Effector CD4-positive, alpha-beta T cell (primary cell): ENCODE measurements around the gene PGM5. TPM values are rescaled to one million over a fixed set of nuclear protein-coding genes. Genes with fewer than 3 reads are reported as not detected.
"Not testable (repeated sequence)": the region's sequence is repeated elsewhere in the genome, so short reads cannot be mapped to it uniquely, and the experiment has no call there.

ENCODE experiments used
- DNase-seq: peaks from one replicate; pipeline ENCODE4 v3.0.0-alpha.2; 2020
- total RNA-seq: gene quantifications from one replicate; lab custom pipeline; 2026; lab: John Stamatoyannopoulos, UW

The PGM5 gene
- not detected for total RNA-seq

DNA sequence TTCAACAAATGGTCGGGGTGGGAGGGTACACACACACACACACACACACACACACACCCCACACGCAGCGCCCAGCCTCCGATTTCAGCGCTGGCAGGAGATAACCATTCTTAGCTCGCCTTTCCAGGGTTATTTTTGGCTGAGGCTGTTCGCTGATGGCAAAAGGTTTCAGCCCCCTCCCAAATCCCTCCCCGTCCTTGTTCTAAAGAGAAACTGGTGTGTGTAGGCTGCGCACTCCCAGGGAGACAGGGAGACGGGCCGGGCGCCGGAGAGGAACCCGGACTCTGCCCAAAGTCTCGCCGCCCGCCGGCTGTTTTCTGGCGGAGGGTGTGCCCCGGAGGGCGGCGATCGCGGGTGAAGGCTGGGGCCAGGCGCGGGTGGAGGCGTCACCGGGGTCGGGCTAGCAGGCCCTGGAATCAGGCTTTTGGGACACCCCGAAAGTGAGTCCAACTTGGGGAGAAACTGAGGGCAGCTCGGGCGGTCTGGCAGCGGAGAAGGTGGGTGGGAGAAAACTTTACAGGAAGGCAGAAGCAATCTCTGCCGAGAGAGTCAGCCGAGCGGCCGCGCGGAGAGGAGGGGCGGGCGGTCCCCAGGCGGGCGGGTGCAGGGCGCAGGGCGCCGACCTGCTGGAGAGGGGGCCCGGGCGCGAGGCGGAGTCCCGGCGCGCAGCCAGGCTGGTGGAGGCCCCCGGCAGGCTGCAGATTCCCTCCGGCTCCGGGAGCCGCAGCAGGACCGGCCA lies at the start of gene PGM5:
PGM5 (plus strand) TSS at position 232 of the 739 bp plus-strand sequence. CDS start 517 bp downstream, outside the sequence.
- DNase-seq: not testable (repeated sequence)

DNA sequence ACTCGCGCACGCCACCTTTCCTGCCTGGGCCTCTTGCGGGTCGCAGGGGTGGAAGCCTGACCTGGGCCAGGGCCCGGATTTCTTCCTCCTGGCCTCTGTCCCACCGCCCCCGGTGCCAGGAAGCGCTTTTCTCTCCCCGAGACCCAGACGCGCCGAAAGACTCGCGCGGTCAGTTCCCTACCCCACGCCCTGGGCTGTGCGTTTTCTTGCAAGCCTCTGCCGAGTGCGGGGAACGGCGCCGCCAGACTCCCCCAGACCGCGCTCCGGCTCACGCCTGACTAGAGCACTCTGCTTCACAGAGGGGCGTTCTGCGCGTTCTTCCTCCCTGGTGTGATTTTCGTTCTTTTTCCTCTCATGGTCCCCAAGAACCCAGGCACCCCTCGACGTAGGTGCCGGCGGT lies 49.3 kb upstream of the PGM5 start:
- DNase-seq: not testable (repeated sequence)

DNA sequence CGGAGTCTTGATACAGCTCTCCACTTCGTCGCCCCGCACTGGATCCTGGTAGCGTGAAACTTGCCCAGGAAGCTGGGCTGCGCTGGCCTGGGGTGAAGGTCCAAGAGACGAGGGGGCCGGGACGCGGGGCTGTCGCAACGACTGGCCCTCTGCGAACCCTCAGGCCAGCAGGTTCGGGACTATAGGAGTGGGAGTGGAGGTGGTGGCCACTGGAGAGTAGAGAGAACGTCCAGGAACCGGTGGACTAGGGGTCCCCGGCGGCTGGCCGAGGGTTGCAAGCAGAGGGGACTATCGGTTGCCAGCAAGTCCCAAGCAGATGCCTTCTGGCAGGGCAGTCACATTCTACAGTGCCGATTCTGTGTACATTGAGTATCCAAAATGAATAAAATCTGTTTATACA lies 48.8 kb upstream of the PGM5 start:
- not testable (repeated sequence) for DNase-seq

DNA sequence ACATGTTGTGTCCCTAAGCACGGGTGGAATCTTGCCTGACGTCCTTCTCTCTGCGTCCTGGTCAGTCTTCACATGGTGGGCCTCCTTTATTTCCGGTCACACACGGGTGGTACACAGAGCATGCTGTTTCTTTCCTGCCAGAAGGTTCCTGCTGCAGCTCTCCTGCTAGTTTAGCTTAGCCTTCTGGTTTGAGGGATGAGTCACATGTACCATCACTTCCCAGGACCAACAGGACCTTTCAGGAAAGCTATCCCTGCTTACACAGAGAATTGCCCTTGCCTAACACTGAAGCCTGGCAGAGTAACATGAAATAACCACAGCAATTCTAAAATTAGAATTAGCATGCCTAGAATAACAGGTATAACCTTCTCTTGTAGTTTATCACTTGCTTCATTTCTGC lies 45.2 kb upstream of the PGM5 start:
- not testable (repeated sequence) for DNase-seq

DNA sequence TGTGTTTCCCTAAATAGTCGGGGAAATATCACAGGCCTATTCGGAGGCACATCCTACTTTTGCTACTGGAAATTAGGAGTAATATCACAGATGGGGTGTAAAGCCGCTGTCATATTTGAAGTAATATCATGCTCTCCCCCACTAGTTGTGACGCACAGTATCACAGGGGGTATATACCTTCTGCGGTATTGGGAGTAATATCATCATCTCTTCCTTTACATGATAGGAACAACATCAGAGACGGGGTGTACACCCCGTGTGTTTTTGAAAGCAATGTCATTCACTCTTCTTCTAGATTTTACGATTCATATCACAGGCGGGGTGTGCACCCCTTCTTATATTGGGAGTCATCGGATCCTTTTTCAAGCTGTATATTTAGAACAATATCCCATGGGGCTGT lies 38.2 kb upstream of the PGM5 start:
- DNase-seq: not testable (repeated sequence)

DNA sequence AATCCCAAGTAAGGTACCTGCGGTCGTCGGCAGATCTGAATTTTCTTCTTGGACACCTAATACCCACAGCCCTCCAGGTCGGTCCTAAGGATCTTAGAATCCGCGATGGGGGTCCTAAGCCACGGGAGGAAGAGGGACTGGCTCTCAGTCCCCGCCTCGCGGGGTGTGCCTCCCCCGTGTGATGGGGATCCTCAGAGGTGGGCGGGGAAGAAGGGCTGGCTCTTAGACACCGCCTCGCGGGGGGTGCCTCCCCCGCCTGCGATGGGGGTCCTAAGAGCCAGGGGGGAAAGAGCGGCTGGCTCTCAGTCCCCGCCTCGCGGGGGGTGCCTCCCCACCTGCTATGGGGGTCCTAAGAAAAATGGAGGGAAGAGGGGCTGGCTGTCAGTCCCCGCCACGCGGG lies 32.7 kb upstream of the PGM5 start:
- DNase-seq: not testable (repeated sequence)

DNA sequence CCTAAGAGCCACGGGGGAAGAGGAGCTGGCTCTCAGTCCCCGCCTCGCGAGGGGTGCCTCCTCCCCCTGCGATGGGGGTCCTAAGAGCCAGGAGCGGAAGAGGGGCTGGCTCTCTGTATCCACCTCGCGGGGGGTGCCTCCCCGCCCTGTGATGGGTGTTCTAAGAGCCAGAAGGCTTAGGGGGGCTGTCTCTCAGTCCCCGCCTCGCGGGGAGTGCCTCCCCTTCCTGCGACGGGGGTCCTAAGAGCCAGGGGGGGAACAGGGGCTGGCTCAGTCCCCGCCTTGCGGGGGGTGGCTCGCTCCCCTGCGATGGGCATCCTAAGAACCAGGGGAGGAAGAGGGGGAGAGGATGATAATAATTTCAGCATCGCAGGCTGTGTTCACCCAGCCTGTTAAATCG lies 31.9 kb upstream of the PGM5 start:
- DNase-seq: not testable (repeated sequence)

DNA sequence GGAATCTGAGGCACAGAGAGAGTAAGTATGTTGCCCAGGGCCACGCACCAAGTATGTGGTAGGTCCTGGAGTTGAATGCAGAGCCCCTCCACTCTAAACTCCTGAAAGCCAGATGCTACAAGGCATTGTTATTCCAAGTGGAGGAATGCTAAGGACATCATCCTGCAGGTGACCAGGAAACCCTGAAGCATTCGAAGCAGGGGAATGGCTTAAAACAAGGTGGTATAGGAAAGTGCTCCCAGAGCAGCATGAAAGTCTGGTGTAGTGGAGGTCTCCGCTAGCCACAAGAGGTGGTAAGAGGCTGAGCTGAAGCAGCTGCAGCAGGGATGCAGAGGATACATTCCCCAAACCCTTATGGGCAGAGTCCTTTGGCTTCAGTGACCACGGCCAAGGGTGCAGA lies 27.3 kb upstream of the PGM5 start:
- DNase-seq: not testable (repeated sequence)

DNA sequence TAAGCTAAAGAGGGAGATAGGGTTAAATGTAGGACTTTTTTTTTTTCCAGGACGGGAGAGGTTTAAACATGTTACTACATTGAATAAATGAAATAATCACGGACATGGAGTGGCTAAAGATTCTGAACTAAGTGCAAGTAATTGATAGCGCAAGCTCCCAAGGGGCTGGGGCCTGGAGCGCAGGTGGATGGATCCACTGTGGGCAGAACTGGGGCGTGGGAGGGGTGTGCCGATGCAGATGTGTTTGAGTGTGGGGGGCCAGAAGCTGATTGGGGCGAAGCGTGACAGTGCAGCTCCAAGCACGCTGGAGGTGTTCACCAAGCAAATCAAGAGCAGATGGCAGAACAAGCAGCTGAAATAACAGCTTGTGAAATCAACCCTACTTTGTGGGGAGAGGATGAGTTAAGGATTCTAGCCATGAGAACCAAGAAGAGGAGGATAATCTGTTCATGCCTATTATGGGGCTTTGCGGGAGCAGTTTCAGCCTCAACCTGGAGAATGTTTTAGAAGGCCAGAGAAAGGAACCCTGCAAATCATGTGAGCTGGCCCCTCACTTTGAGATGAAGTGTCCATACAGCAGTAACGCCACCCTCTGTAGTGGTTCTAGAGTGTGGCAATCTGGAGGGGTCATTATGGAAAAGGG lies 25.8 kb upstream of the PGM5 start:
- DNase-seq: not testable (repeated sequence)

DNA sequence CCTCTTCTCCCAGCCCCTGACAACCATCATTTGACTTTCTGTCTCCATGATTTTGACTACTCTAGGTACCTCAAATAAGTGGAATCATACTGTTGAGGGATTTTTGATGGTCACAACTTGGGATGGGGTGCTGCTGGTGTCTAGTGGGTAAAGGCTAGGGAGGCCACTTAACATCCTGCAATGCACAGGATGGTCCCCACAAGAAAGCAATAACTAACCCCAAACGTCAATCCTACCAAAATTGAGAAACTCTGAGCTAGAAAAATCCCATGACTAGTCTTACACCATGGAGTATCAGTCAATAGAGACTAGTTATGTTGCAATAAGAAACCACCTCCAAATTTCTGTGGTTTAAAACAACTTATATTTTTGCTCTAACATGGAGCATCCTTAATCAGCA lies 24.3 kb upstream of the PGM5 start:
- not testable (repeated sequence) for DNase-seq

DNA sequence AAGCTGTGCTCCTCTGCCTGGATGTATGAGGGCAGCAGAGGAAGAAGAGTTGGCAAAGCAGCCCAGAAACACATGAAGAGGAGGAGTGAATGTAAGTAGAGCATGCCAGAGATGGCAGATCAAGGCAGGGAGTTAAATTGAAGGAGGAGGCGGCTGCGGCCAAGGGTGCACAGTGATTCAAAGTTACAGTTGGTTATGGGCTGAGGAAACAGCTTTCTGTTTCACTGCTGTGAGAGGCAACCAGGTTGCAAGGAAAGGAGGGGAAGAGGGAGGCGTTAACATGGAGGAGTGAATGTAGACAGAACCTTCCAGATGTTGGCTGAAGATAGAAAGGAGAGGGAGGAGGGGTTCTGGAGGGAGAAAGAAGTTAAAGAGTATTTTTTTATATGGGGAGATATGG lies 20.5 kb upstream of the PGM5 start:
- DNase-seq: not testable (repeated sequence)

DNA sequence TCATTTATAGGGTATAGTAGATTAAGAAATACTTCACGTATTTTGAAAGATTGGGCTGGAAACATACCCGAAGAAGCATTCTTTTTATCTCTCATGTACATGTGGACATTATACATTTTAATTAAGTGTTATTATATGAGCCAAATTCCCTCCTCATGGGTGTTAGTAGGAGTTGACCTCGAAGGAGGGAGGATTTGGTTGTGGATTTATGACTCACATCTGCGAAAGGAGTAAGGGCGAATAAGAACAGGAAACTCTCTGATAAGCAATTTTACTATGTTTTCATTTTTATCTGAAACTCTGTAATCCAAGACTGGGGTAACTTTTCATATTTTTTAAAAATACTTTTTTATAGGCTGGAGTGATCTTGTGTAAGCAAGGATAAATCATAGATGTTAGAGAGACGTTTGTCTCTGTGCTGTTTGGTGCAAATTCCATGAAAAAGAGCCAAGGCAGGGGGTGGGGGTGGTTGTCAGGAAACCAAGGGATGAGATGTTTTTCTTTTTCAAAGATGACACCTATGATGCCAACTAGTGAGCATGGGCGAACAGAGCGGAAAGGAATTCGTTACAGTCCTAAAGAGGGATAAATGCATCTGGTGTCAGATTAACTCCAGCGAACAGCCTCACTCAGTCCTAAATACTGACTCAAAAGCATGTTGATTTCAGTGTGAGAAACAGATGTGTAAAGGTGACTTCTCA lies 19.6 kb upstream of the PGM5 start:
- not testable (repeated sequence) for DNase-seq

DNA sequence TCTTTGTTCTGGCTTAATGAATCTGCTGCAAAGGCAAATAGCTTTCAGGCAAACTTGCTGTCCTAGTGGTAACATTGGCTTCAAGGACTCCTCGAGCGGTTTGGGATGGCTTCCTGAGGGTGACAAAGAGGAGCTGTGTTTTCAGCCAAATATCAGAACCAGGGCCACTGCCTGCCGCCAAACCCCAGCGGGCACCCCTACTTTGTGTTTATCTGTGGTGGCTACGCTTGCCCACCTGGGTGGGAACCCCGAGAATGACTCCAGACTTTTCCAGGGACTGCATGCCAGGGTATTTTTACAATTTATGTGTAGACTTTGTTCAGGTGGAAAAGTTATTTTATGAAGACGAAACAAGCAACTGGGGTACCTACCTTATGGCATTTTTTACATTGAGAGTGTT lies 18.4 kb upstream of the PGM5 start:
- not testable (repeated sequence) for DNase-seq

DNA sequence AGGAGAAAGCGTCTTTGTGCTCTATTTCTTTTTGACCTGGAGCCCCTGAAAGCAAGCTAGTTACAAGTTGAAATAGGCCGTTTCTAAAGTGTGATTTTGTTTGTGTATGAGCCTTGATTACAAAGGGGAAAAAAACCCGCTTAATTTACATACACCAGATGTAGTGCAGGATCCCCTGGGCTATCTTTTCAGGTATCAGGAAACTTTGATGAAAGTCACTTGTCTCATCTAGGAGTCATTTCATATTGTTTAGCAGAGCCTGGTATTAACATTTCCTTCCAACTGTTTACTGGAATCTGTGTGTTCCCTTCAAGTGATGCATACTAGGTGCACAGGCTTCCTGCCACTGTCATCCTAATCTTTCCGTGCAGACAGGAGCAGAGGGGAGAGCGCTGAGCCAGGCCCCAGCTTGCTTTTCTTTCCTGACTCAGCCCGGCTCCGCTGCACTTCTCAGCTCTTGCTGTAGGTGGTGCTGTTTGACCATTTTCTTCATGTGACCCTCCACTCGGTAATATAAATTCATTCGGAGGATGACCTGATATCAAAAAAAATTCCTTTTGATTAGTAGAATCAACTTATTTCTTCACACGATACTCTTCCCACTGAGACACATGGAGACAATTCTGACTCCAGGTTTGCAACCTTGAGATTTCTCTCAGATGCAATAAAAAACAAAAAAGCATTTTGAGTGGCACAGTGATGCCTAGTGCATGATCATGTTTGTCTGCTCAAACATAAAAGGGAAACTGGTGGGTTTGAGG lies 14.0 kb upstream of the PGM5 start:
- not testable (repeated sequence) for DNase-seq

DNA sequence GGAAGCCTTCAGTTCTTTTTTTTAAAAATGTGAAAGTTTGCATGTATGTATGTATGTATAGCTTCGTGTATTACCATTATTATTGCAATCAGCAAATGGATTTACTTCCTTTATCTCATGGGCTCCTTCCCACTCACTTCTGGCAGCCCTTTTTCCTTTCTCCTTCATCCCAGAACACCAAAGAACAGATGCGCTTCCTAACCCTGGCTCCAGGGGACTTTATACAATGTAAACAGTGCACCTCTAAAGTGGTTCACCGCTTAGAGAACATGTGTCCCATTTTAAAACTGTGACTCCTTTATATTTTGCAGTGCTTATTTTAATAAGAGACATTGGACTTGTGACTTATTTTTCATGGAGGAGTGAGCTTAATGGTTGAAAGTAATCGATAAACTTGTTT lies 13.2 kb upstream of the PGM5 start:
- not testable (repeated sequence) for DNase-seq

DNA sequence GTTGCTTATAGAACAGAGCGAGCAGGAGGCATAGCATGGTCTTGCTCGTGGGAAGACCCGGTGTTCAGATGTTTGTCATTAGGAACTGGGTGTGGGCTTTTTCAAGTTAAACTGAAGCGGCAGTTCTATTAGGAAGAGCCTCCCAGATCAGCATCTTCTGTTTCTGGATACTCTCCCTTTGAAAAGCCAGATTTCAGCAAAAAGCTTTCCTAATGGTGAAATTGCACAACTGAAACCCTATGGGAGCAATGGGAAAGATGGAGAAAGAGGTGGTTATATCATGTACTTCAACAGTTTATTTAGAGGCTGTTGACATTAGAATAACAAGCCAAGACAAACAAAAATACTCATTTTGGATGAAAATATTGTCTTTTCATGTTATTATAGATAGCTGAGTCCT lies 12.4 kb upstream of the PGM5 start:
- DNase-seq: not testable (repeated sequence)

DNA sequence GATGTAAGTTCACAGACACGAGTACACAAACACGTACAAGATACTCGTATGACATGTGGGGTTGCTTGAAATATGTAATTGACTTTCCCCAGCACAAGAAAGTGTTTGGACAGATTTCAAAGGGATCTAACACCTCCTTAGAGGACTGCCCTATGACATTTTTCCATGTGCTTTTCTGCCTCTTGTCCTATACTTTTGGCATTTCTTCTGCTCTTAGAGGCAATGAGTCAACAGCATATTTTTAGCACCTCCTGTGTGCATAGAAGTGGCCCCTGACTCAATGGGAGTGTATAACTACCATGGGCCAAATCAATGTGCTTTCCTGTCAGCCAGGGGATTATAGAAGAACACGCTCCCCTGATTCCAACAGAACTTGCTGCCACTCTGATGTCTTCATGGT lies 4.7 kb upstream of the PGM5 start:
- DNase-seq: not testable (repeated sequence)

DNA sequence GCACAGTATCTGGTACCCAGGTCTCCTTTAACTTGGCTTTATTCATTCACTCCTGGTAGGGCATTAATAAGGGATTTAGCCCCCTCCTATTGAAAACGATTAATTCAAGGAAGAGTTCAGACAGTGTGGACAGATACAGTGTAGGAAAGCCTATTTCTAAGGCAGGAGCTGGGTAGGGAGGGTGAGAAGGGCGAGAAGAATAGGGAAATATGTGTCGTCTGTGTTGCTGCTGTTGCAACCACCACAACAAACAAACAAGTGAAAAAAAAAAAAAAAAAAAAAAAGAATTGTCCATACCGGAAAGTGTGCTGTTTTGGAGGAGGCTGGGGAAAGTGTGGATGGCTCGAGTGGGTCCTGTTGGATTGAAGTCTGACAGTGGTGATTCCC lies 425 bp upstream of the PGM5 start:
- not testable (repeated sequence) for DNase-seq

DNA sequence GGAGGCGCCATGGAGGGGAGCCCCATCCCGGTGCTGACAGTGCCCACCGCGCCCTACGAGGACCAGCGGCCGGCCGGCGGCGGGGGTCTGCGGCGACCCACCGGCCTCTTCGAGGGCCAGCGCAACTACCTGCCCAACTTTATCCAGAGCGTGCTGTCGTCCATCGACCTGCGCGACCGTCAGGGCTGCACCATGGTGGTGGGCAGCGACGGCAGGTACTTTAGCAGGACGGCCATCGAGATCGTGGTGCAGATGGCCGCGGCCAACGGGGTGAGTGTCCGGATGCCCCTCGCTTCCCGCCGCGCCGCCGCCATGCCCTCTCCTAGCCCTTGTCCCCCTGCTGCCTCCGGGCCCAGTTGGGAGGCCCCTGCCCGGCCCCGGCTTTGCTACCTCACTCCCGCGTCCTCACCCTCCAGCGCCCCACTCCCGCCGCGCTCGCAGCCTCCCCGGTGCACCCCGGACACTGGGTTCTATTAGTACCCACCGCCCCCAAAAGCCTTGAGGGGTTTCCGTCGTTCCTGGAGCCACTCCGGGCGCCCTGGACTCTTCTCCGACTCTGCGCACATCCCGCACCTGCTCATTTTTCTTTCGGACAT lies 806 bp downstream of the PGM5 start:
- not testable (repeated sequence) for DNase-seq

DNA sequence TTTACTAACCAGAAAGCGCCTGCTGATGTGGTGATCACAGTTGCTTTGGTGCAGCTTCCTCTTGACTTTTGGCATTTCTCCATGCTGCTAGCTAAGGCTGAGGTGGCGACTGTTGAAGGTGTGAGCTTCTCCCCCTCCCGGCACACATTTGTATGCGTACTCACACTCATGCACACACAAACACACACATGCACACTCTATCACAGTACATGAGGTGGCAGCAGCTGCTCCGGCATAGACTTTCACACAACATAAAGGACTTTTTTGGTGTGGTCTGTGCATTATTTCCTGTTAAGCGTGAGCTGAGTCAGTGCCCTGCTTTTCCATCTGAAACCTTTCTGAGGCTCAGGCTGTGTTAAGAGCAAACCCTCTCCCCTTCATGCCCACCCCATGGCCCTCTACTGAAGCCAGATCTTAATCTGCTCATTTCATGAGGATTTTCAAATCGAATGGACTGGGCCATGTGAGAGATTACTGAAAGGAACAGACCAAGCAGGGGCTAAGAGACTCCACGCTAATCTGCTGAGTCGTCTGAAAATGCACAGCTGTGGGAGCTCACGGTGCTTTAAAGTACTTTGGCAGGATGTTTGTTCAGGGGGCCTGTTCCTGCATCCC lies 10.6 kb downstream of the PGM5 start:
- not testable (repeated sequence) for DNase-seq

DNA sequence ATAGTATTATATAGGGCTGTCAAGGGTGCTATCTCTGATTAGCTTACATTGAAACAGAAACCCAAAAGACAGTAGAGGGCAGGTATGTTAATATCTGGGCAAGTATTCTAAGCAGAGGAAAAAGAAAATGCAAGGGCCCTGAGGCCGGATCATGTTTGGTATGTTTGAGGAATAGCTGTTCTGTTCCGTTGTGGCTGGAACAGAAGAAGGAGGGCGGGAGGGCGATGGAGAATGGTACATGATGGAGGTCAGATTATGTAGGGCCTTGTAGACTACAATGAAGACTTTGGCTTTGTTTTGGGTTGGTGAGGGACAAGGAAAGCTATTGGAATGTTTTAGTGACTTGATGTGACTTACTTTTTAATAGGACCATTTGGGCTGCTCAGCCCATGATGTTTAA lies 19.4 kb downstream of the PGM5 start:
- not testable (repeated sequence) for DNase-seq

DNA sequence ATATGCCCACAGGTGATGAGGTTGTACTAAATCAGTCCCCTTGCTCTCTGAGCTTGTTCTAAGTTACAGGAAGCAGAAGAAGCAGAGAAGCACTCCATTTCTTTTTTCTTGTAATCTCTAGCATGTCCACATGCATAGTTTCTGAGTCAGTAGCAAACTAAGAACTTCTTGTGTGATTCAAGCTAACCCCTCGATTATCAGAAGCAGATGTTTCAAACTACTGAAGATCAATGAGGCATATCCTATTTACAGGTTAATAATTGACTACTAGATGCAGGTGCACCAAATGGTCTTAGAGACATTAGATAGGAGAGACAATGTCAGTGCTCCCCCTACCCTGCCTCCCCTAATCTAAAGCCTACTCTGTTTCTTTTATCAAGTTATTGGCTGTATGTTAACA lies 21.3 kb downstream of the PGM5 start:
- DNase-seq: not testable (repeated sequence)
